Tibial nerve (tissue), 3 donors: ENCODE measurements around the gene TBC1D22A.

Experiments used
- CTCF ChIP-seq, 5 experiments: fragments of 200-600 bp in 3 of 5; fragments of 450-650 bp in 2 of 5; sonication (generic) in 3 of 5; IDR thresholded peaks; one replicate each; pipeline ENCODE4 v1.5.1; 2016 to 2019; ENCODE audit warnings: antibody characterized with exemption in 5 of 5, mild to moderate bottlenecking in 3 of 5, moderate library complexity in 2 of 5
- POLR2A ChIP-seq, 2 donors: fragments of 450-650 bp; IDR thresholded peaks; one replicate each; pipeline ENCODE4 v1.6.1; 2017; ENCODE audit warnings: antibody characterized with exemption in 2 of 2, mild to moderate bottlenecking in 2 of 2, moderate library complexity in 2 of 2

- TF ChIP-seq CTCF (IDR thresholded peaks at IDR 0.05) = no peak
- TF ChIP-seq POLR2A (IDR thresholded peaks at IDR 0.05) = no peak
Observed at GRCh38 chr22:46969491-46969890, 207.0 kb downstream of the TBC1D22A start.
